ENCODE measurements around the gene STK39.

STK39 gene

GRCh38 chr2:168135630-168136029 lies 111.8 kb downstream of the STK39 start:
- DNase-seq (ENCODE audit: low read depth in 1 of 2, low spot score in 1 of 2), result no peak
- H3K27me3 ChIP-seq (ENCODE audit: insufficient read depth, poor library complexity, severe bottlenecking), result no peaks in the 10 kb centered on the region
- TF ChIP-seq POLR2AphosphoS5 (IDR thresholded peaks at IDR 0.05; ENCODE audit: low read depth) (no peak), REST (IDR thresholded peaks at IDR 0.05; ENCODE audit: insufficient replicate concordance, low read depth) (no peak), SPI1 (IDR thresholded peaks at IDR 0.05; ENCODE audit: borderline replicate concordance, low read depth) (no peak), CTCF (IDR thresholded peaks at IDR 0.05; ENCODE audit: insufficient read depth, low read length) (no peak), GABPA (IDR thresholded peaks at IDR 0.05; ENCODE audit: low read depth) (no peak)
- no peak overlapping the region for H3K27ac ChIP-seq (replicated peaks)
- no peak overlapping the region for H3K4me3 ChIP-seq (replicated peaks; ENCODE audit: insufficient read depth, low read length)

GRCh38 chr2:168135121-168135520 lies 112.3 kb downstream of the STK39 start:
- TF ChIP-seq SPI1 (IDR thresholded peaks at IDR 0.05; ENCODE audit: borderline replicate concordance, low read depth) (no peak), CTCF (IDR thresholded peaks at IDR 0.05; ENCODE audit: insufficient read depth, low read length) (no peak), REST (IDR thresholded peaks at IDR 0.05; ENCODE audit: insufficient replicate concordance, low read depth) (no peak), GABPA (IDR thresholded peaks at IDR 0.05; ENCODE audit: low read depth) (no peak), POLR2AphosphoS5 (IDR thresholded peaks at IDR 0.05; ENCODE audit: low read depth) (no peak)
- Histone ChIP-seq H3K27ac (replicated peaks) (no peak overlapping the region), H3K4me3 (replicated peaks; ENCODE audit: insufficient read depth, low read length) (no peak overlapping the region), H3K27me3 (ENCODE audit: insufficient read depth, poor library complexity, severe bottlenecking) (no peaks in the 10 kb centered on the region)
- no peak for DNase-seq (ENCODE audit: low read depth in 1 of 2, low spot score in 1 of 2)

GRCh38 chr2:168134485-168134884 lies 112.9 kb downstream of the STK39 start:
- no peak overlapping the region for H3K27ac ChIP-seq (replicated peaks)

More at GRCh38 chr2:168134485-168134884, 112.9 kb downstream of the STK39 start:
- TF ChIP-seq POLR2AphosphoS5 (IDR thresholded peaks at IDR 0.05; ENCODE audit: low read depth), result no peak
- TF ChIP-seq SPI1 (IDR thresholded peaks at IDR 0.05; ENCODE audit: borderline replicate concordance, low read depth), result no peak
- no peak for TF ChIP-seq GABPA (IDR thresholded peaks at IDR 0.05; ENCODE audit: low read depth)
- no peak for TF ChIP-seq REST (IDR thresholded peaks at IDR 0.05; ENCODE audit: insufficient replicate concordance, low read depth)
- no peak for TF ChIP-seq CTCF (IDR thresholded peaks at IDR 0.05; ENCODE audit: insufficient read depth, low read length)
- Histone ChIP-seq H3K27me3 (ENCODE audit: insufficient read depth, poor library complexity, severe bottlenecking) (no peaks in the 10 kb centered on the region), H3K4me3 (replicated peaks; ENCODE audit: insufficient read depth, low read length) (no peak overlapping the region)
- no peak for DNase-seq (ENCODE audit: low read depth in 1 of 2, low spot score in 1 of 2)

All from HL-60 (cell line).